ENCODE measurements around the gene NALCN. TPM values are rescaled to one million over a fixed set of nuclear protein-coding genes. Genes with fewer than 3 reads are reported as not detected.

NALCN gene
- total and polyA plus RNA-seq, 2 of the 8 experiments (the other 6 are each of a cell fraction or from before 2014, with no cell fraction given): 0.26 to 0.54 TPM

DNA sequence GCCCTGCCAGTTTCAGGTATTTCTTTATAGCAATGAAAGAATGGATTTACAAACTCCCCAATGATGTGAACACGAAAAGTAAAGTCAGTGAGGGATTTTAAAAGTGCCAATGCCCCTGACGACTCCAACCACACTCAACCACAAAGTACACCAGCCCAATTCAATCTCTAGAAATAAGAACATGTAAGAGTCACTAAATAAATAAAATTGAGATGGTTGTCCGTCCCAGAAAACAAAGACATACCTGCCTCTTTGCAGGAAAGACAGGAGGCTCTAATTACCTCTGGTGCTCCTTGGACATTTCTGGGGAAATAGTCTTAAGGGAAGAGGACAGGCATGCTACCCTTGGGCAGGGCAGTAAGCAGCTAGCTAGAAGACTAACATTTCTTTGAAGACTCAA is 55.8 kb downstream of the NALCN start:
- CTCF ChIA-PET (ENCODE audit: partially characterized antibody): interaction anchor here (0.7 kb wide), 1 partner anchor 29 kb away, joined by 3 read pairs; no protein-coding TSS in a partner anchor
- FAIRE-seq: no peak
- H2BK5ac ChIP-seq (ENCODE audit: low read depth, low read length): no peak overlapping the region
- no peak for TF ChIP-seq POLR2AphosphoS5 (IDR thresholded peaks at IDR 0.05; ENCODE audit: low read depth, low read length)
- TF ChIP-seq YY1 (IDR thresholded peaks at IDR 0.05; ENCODE audit: low read depth, low read length): no peak
- no peak for TF ChIP-seq BACH1 (IDR thresholded peaks at IDR 0.05; ENCODE audit: low read length)
- no peak for TF ChIP-seq GABPA (IDR thresholded peaks at IDR 0.05; ENCODE audit: borderline replicate concordance, insufficient read depth, low read length)
- no peak for TF ChIP-seq SUZ12 (IDR thresholded peaks at IDR 0.05; ENCODE audit: low read length)
- no peak for TF ChIP-seq CEBPB (IDR thresholded peaks at IDR 0.05; ENCODE audit: low read depth, low read length)
- TF ChIP-seq CHD1 (IDR thresholded peaks at IDR 0.05; ENCODE audit: low read depth, low read length): no peak
- TF ChIP-seq HDAC2 (IDR thresholded peaks at IDR 0.05; ENCODE audit: borderline replicate concordance in 1 of 2, low read depth in 2 of 2, low read length in 2 of 2): no peak
- TF ChIP-seq, protein P1, sequence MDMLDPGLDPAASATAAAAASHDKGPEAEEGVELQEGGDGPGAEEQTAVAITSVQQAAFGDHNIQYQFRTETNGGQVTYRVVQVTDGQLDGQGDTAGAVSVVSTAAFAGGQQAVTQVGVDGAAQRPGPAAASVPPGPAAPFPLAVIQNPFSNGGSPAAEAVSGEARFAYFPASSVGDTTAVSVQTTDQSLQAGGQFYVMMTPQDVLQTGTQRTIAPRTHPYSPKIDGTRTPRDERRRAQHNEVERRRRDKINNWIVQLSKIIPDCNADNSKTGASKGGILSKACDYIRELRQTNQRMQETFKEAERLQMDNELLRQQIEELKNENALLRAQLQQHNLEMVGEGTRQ (IDR thresholded peaks at IDR 0.05; ENCODE audit: low read length): no peak
- no peak for TF ChIP-seq SIN3A (conservative IDR thresholded peaks at IDR 0.05 in 1 of 2, IDR thresholded peaks at IDR 0.05 in 1 of 2; ENCODE audit: low read depth in 1 of 2, low read length in 2 of 2)
- no peak for TF ChIP-seq KDM4A (IDR thresholded peaks at IDR 0.05; ENCODE audit: low read depth, low read length, severe bottlenecking)
- TF ChIP-seq KDM5A (IDR thresholded peaks at IDR 0.05; ENCODE audit: low read length): no peak
- TF ChIP-seq CREB1 (IDR thresholded peaks at IDR 0.05): no peak
- TF ChIP-seq CHD2 (IDR thresholded peaks at IDR 0.05; ENCODE audit: low read length): no peak
- TF ChIP-seq SP4 (IDR thresholded peaks at IDR 0.05; ENCODE audit: low read length): no peak

More for the DNA sequence above, 55.8 kb downstream of the NALCN start:
- no peak overlapping the region for H3K27ac ChIP-seq (ENCODE audit: low read depth, low read length)
- H3K18ac ChIP-seq (ENCODE audit: extremely low read depth, low read length): no peak overlapping the region
- no peaks in the 10 kb centered on the region for H3K79me2 ChIP-seq (ENCODE audit: control insufficient read depth in 1 of 2, insufficient read depth in 2 of 2, low read length in 2 of 2)
- no peak overlapping the region for H2AK5ac ChIP-seq (ENCODE audit: low read depth, low read length)
- H3K9me3 ChIP-seq (ENCODE audit: insufficient read depth in 2 of 2, low read depth in 1 of 2, low read length in 1 of 2): no peaks in the 10 kb centered on the region
- H3K79me1 ChIP-seq (ENCODE audit: low read depth, low read length): no peaks in the 10 kb centered on the region
- H3K4me2 ChIP-seq (ENCODE audit: insufficient read depth in 1 of 2, low read depth in 2 of 2, low read length in 2 of 2): no peak overlapping the region
- 89% methylated on average over 3 of the region's 3 CpGs; no CpG with 5 or more reads in 1 of the 2 experiments for WGBS, 2 experiments (ENCODE audit: extremely low coverage in 1 of 2, insufficient coverage in 1 of 2, insufficient read length in 1 of 2, insufficient replicate concordance in 2 of 2, low coverage in 1 of 2, low lambda C conversion rate in 2 of 2, missing lambda C conversion rate in 1 of 2)
- H3K14ac ChIP-seq (ENCODE audit: insufficient read length): no peak overlapping the region
- H3K9ac ChIP-seq (replicated peaks in 1 of 4; ENCODE audit: extremely low read depth in 1 of 4, low read depth in 3 of 4, low read length in 3 of 4): no peak overlapping the region
- H4K91ac ChIP-seq (replicated peaks; ENCODE audit: insufficient read length, low read length): no peak overlapping the region
- H3K23ac ChIP-seq (ENCODE audit: insufficient read length): no peak overlapping the region
- no peaks in the 10 kb centered on the region for H3K23me2 ChIP-seq (ENCODE audit: low read depth, low read length)
- POLR2A ChIA-PET (ENCODE audit: partially characterized antibody): no interaction called here
- no peak overlapping the region for H3K4me3 ChIP-seq (ENCODE audit: extremely low read depth in 1 of 4, insufficient read depth in 2 of 4, low read depth in 3 of 4, low read length in 4 of 4)
- H2AFZ ChIP-seq (ENCODE audit: low read length): no peak overlapping the region
- DNase-seq (ENCODE audit: low read depth in 1 of 2, low spot score in 2 of 2): no peak
- H3K27me3 ChIP-seq (replicated peaks in 1 of 4; ENCODE audit: control insufficient read depth in 3 of 4, extremely low read depth in 1 of 4, insufficient read depth in 3 of 4, low read length in 3 of 4): no peaks in the 10 kb centered on the region
- no peak overlapping the region for H3K56ac ChIP-seq (replicated peaks; ENCODE audit: insufficient read length, low read depth, low read length)
- no peaks in the 10 kb centered on the region for H3K36me3 ChIP-seq (ENCODE audit: control insufficient read depth in 2 of 4, insufficient read depth in 4 of 4, low read length in 3 of 4)
- no peaks in the 10 kb centered on the region for H4K20me1 ChIP-seq (replicated peaks in 1 of 2; ENCODE audit: control insufficient read depth in 1 of 2, insufficient read depth in 2 of 2, low read length in 2 of 2)
- H2BK12ac ChIP-seq (ENCODE audit: low read depth, low read length): no peak overlapping the region
- no peak overlapping the region for H2BK20ac ChIP-seq (ENCODE audit: low read length)
- H2BK15ac ChIP-seq (ENCODE audit: low read length): no peak overlapping the region
- H3K4me1 ChIP-seq (replicated peaks in 1 of 4; ENCODE audit: control insufficient read depth in 3 of 4, insufficient read depth in 4 of 4, low read length in 3 of 4): no peaks in the 10 kb centered on the region
- no peak overlapping the region for H4K5ac ChIP-seq (ENCODE audit: insufficient read length, low read depth, low read length)
- no peak overlapping the region for H2BK120ac ChIP-seq (replicated peaks; ENCODE audit: low read depth, low read length)
- no peak overlapping the region for H4K8ac ChIP-seq (ENCODE audit: extremely low read depth, insufficient read depth, low read length)
- no peak overlapping the region for H3K4ac ChIP-seq (replicated peaks; ENCODE audit: insufficient read length, low read depth, low read length)

All from H1 (cell line).